ENCODE results near the gene RAB11FIP4. TPM values are rescaled to one million over a fixed set of nuclear protein-coding genes. Genes with fewer than 3 reads are reported as not detected.

Gene RAB11FIP4
- total RNA-seq, 2 donors from 2014 or later = 19.7 to 21.7 TPM

DNA sequence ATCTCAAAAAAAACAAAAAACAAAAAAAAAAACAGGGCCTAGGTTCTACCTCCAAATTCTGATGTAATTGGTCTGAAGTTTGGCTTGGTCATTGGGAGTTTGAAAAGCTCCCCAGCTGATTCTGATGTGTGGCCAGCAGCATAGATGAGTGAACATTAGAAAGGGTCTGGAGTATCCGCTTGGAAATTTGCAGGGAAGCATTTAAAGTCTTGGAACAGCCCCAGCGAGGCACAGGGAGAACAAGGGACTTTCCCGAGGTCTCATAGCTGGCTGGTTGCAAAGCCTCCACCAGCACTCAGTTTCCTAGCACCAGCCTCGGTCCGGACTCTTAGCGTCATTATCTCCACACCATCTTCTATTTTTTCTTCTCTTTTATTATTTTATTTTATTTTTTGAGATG is 70.8 kb downstream of the RAB11FIP4 start:
- no peaks in the 10 kb centered on the region for H3K36me3 Mint-ChIP-seq (ENCODE audit: low read depth)
- H3K4me1 Mint-ChIP-seq = no peaks in the 10 kb centered on the region
- no peaks in the 10 kb centered on the region for H3K9me3 Mint-ChIP-seq
- no peak overlapping the region for H3K27ac Mint-ChIP-seq
- no peak for ATAC-seq (replicated peaks)
- H3K27me3 Mint-ChIP-seq = no peaks in the 10 kb centered on the region
- no peak overlapping the region for H3K4me3 Mint-ChIP-seq

DNA sequence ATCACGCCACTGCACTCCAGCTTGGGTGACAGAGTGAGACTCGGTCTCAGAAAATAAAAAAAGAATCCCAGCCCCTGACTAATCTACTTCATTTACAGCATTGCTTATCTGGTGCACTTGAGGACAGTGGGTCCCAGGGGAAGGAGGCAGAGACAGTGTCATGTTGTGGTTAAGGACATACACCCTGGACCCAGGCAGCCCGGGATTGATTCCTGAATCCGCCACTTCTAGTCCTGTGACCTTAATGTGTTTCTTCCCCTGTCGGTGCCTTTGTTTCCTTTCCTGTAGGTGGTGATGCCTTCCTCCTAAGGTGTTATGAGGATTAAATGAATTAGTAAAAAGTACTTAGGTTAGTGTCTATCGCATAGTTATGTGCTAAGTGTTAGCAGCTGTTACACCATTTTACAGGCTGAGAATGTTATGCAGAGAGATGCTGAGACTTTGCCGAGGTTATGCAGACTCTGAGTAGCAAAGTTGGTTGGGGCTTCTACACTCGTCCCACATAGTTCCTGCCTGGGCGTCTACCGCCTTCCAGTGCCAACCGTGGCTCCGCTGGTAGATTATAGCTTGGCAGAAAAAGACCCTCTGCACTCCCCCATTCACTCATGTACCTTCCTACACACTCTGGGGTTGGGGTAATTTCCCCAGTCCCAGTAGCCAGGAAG is 74.8 kb downstream of the RAB11FIP4 start:
- H3K27ac Mint-ChIP-seq = peak overlapping the region; percentile 75
- H3K9me3 Mint-ChIP-seq = no peaks in the 10 kb centered on the region
- no peaks in the 10 kb centered on the region for H3K4me1 Mint-ChIP-seq
- no peak overlapping the region for H3K4me3 Mint-ChIP-seq
- ATAC-seq (replicated peaks) = no peak
- no peaks in the 10 kb centered on the region for H3K36me3 Mint-ChIP-seq (ENCODE audit: low read depth)
- H3K27me3 Mint-ChIP-seq = no peaks in the 10 kb centered on the region

DNA sequence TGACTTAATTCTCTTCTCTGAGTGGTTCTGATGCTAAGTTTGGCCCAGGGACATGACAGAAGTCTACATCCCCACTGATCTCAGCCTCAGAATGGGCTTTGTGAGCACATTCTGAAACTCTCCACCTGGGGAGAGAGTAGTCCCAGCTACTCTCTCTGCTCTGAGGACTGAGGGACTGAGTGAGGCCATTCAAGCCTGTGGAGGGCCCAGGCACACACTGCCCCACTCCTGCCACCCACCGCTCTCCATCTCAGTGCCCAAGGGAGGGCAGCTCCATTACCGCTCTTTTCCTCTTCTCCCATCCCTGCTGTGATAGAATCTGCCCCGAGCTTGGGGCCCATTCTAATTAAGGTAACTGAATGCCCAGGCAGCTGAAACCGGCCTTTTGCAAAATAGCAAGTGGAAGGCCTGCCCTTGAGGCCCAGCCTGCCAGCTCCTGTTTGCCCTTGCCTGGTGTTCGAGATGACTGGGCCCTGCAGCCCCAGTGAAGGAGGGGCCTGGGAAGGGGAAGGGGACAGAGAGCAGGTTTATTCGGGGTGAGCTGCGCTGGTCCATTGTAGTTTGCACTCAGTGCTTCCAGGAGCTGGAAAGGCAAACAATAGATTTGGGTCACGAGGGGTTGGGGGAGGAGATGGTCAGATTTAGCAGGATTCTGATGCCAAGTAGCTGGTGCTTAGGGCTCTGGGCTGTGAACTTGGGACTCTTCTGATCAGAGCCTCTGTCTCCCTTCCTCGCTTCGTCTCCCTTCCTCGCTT is 76.2 kb downstream of the RAB11FIP4 start:
- Mint-ChIP-seq H3K27me3 (peaks cover 3% of the 10 kb centered on the region), H3K36me3 (ENCODE audit: low read depth) (no peaks in the 10 kb centered on the region), H3K27ac (peak overlapping the region; percentile 75), H3K4me3 (no peak overlapping the region), H3K9me3 (no peaks in the 10 kb centered on the region), H3K4me1 (no peaks in the 10 kb centered on the region)
- peak; percentile 18 for ATAC-seq (replicated peaks)

DNA sequence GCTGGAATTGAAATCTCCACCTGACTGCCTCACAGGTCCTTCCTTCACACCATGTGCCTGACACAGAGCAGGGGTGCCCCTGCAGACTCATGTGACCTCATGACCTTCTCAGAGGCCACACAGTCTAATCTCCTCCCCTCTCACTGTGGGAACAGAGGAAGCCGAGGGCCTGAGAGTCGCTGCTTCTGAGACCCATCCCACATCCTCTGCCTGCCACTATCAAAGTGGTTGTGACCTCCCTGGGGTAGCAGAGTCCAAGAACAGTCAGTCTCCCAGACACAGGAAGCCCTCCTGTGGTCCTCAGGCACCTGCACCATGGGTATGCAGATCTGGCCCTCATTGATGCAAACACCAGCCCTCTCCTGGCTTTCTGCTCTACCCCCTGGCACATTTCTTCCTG is 78.5 kb downstream of the RAB11FIP4 start:
- Mint-ChIP-seq H3K4me1 (no peaks in the 10 kb centered on the region), H3K36me3 (ENCODE audit: low read depth) (no peaks in the 10 kb centered on the region), H3K27ac (no peak overlapping the region), H3K27me3 (peaks cover 3% of the 10 kb centered on the region), H3K4me3 (no peak overlapping the region), H3K9me3 (no peaks in the 10 kb centered on the region)
- no peak for ATAC-seq (replicated peaks)

DNA sequence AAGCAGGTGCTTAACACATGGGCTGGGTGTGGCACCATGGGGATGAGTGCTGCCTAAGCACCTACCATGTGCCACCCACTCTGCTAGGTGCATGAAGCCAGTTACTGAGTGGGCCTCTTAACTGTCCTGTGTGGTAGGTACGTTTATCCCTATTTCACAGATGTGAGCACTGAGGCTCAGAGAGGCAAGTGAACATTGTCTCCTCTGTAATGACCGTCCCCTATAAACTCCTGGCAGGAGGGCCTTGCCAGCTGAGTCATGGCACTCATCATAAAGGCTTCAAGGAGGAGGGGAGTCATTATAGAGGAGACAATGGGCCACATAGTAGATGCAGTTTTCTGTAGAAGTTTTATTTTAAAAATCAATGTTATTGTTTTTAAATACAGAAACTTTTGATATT is 79.1 kb downstream of the RAB11FIP4 start:
- Mint-ChIP-seq H3K4me1 (no peaks in the 10 kb centered on the region), H3K36me3 (ENCODE audit: low read depth) (no peaks in the 10 kb centered on the region), H3K9me3 (no peaks in the 10 kb centered on the region)

DNA sequence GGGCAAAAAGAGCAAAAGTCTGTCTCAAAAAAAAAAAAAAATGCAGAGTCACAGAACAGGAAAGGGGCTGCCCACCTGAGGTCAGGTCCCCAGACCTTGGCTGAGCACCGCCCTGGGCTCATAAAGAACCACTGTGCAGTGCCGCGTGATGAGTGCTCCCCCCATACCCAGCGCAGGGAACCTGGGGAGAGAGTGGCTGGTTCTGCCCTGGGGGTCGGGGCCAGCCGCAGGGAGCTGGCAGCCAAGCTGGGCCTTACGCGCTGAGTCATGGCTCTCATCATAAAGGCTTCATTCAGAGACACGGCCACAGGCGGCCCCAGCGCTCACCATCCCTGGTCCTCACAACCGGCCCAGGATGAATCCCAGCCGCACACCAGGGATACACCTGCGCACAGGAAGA is 80.7 kb downstream of the RAB11FIP4 start:
- no peaks in the 10 kb centered on the region for H3K9me3 Mint-ChIP-seq
- peaks cover 3% of the 10 kb centered on the region for H3K27me3 Mint-ChIP-seq
- no peaks in the 10 kb centered on the region for H3K36me3 Mint-ChIP-seq (ENCODE audit: low read depth)
- no peak overlapping the region for H3K27ac Mint-ChIP-seq
- H3K4me1 Mint-ChIP-seq = no peaks in the 10 kb centered on the region
- no peak overlapping the region for H3K4me3 Mint-ChIP-seq
- no peak for ATAC-seq (replicated peaks)

More for the DNA sequence above, 79.1 kb downstream of the RAB11FIP4 start:
- Mint-ChIP-seq H3K27me3 (peaks cover 3% of the 10 kb centered on the region), H3K27ac (no peak overlapping the region), H3K4me3 (no peak overlapping the region)
- no peak for ATAC-seq (replicated peaks)

DNA sequence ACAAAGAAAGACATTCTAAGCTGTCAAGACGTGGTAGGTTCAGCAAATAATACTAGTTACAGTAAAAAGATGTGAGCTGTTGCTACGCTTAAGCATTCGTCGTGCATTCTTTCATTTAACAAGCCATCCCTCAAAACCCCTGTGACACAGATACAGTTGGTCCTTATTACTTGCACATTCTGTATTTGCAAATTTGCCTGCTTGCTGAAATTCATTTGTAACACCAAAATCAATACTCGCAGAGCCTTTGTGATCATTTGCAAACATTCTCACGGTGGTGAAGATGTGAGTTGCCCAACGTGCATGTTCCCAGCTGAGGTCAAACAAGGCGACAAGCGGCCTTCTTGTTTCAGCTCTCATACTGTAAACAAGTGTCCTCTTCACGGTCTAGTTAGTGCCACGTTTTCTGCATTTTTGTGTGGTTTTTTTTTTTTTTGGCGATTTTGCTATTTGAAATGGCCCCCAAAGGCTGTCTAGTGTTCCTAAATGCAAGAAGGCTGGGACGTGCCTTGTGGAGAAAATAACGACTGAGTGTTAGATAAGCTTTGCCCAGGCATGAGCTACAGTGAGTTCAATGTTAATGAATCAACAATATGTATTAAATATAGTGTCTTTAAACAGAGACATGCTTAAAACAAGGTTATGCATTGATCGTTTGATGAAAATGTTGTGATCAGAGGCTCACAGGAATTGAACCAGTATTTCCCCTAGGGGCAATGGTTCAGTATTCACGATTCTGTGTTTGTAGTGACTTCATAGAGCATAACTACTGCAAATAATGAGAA is 84.1 kb downstream of the RAB11FIP4 start:
- peaks cover 7% of the 10 kb centered on the region for H3K27me3 Mint-ChIP-seq
- H3K4me3 Mint-ChIP-seq = no peak overlapping the region
- ATAC-seq (replicated peaks) = no peak
- no peaks in the 10 kb centered on the region for H3K4me1 Mint-ChIP-seq
- no peak overlapping the region for H3K27ac Mint-ChIP-seq
- no peaks in the 10 kb centered on the region for H3K36me3 Mint-ChIP-seq (ENCODE audit: low read depth)
- H3K9me3 Mint-ChIP-seq = no peaks in the 10 kb centered on the region

DNA sequence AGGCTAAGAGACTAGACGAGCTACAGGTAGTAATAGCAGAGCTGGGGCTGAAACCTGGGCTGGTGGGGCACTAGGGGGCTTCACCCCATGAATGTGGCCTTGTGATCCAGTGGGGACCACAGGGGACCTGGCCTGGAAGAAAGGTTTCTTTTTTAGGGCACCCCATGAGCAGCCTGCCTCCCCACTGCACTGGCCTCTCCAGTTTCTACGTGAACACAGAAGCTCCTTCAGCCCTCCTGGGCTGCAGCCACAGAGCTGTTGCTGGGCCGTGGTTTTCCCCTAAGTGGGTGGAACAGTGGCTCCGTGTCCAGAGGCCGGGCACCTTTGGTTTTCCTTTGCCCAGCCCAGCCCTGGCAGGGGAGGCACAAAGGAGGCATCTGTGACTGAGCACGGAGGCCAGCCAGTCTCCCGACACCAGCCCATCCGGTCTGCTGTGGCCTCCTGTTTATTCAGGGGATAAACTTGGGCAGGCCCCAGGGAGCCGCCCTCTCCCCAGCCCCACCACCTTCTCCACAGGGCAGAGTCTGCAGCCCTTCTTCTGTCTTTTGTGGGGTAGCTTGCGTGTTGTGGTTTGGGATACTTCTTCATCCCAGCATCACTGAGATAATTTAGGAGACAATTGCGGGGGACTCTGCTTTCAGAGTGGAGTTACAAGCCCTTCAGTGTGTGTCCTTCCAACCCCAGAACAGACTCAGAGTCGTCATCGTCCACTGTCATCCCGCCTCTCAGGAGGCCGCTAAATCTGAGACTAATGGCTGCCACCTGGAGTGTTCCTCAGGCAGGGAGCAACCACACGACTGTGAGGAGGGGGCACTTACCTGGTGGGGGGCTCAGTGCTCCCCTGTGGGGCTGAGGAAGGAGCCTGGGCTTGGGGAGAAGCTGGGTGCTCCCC is 85.3 kb downstream of the RAB11FIP4 start:
- no peak overlapping the region for H3K4me3 Mint-ChIP-seq
- H3K36me3 Mint-ChIP-seq (ENCODE audit: low read depth) = no peaks in the 10 kb centered on the region
- no peaks in the 10 kb centered on the region for H3K9me3 Mint-ChIP-seq
- H3K4me1 Mint-ChIP-seq = no peaks in the 10 kb centered on the region
- no peak overlapping the region for H3K27ac Mint-ChIP-seq
- peaks cover 7% of the 10 kb centered on the region for H3K27me3 Mint-ChIP-seq
- no peak for ATAC-seq (replicated peaks)

DNA sequence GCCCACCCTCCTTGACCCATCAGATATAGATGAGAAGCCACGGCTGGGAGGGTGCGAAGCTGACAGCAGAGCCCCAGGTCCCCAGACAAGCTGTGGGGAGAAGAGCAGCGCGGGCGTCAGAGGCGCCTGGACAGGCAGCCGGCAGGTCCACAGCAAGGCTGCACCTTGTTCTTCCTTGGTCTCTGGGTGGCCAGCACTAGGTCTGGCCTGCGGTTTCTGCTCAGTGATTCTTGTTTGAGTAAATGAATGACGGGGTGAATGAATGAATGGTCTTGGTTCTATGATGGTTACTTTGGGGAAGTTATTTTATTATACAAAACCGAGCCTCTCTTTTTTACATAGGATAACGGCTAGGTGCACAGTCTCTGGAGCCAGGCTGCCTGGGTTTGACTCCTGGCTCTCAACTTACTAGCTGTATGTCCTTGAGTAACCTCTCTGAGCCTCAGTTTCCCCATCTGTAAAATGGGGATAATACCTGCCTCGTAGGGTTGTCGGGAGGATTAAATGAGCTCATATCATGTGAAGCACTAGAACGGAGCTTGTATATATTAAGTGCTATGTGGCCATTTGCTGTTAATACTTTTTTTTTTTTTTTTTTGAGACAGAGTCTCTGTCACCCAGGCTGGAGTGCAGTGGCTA is 86.1 kb downstream of the RAB11FIP4 start:
- H3K27ac Mint-ChIP-seq = no peak overlapping the region

DNA sequence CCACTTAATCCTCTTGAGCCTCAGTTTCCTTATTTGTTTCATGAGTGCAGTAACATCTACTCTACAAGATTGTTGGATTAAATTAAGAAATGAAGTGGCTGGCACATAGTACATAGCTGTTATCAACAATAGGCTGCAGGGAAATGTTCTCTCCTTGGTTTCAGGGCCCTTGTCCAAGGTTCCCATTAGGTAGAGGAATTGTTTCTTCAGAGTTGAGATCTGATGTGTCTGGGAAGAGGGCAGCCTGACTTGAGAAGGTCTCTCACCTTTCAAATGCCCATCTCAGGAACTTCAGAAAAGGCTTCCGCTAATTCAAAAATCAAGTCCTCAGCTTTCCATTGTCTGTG is 87.6 kb downstream of the RAB11FIP4 start:
- Mint-ChIP-seq H3K9me3 (no peaks in the 10 kb centered on the region), H3K27ac (no peak overlapping the region)

More for the DNA sequence above, 86.1 kb downstream of the RAB11FIP4 start:
- H3K36me3 Mint-ChIP-seq (ENCODE audit: low read depth) = no peaks in the 10 kb centered on the region
- H3K9me3 Mint-ChIP-seq = no peaks in the 10 kb centered on the region
- no peak overlapping the region for H3K4me3 Mint-ChIP-seq
- no peaks in the 10 kb centered on the region for H3K4me1 Mint-ChIP-seq
- no peak for ATAC-seq (replicated peaks)
- H3K27me3 Mint-ChIP-seq = peaks cover 4% of the 10 kb centered on the region

DNA sequence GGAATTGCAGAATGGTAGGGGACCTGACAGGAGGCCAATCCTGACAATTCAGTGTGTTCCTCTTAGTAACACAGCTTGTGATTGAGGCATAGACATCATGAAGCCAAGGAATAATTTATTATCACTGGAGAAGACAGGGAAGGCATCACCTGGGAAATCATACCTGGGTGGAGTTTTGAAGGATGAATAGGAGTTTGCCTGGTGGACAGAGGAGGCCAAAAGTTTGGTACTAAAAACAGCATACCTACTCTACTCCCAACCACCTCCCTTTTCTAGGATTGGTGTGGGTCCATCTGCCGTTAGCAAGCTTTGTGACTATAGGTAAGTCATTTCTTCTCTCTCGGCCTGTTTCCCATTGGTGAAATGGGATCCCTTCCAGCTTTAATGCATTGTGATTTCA is 88.0 kb downstream of the RAB11FIP4 start:
- Mint-ChIP-seq H3K36me3 (ENCODE audit: low read depth) (no peaks in the 10 kb centered on the region), H3K4me3 (no peak overlapping the region), H3K9me3 (no peaks in the 10 kb centered on the region), H3K27ac (no peak overlapping the region), H3K4me1 (no peaks in the 10 kb centered on the region), H3K27me3 (peaks cover 4% of the 10 kb centered on the region)
- no peak for ATAC-seq (replicated peaks)

More for the DNA sequence above, 87.6 kb downstream of the RAB11FIP4 start:
- Mint-ChIP-seq H3K27me3 (peaks cover 4% of the 10 kb centered on the region), H3K36me3 (ENCODE audit: low read depth) (no peaks in the 10 kb centered on the region), H3K4me3 (no peak overlapping the region), H3K4me1 (no peaks in the 10 kb centered on the region)
- ATAC-seq (replicated peaks) = no peak

DNA sequence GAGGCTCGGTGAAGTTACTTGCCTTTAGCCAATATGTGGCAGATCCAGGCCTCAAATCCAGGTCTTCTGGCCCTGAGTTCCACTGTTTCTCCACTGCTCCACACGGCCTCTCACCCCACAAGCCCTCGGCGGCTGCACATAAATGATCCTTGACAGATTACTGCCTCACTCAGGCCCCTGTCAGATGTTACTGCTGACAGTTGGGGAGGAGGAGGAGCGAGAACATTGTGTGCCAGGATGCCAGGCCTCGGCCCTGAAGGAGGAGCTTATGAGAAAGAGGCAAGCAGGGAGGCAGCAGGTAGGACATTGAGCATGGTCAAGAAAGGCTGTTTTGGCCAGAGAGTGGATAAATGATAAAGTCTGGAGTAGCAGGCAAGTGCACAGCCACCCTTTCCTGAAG is 88.6 kb downstream of the RAB11FIP4 start:
- Mint-ChIP-seq H3K27ac (no peak overlapping the region), H3K36me3 (ENCODE audit: low read depth) (no peaks in the 10 kb centered on the region), H3K9me3 (no peaks in the 10 kb centered on the region), H3K4me3 (no peak overlapping the region), H3K4me1 (no peaks in the 10 kb centered on the region), H3K27me3 (peaks cover 4% of the 10 kb centered on the region)
- no peak for ATAC-seq (replicated peaks)

DNA sequence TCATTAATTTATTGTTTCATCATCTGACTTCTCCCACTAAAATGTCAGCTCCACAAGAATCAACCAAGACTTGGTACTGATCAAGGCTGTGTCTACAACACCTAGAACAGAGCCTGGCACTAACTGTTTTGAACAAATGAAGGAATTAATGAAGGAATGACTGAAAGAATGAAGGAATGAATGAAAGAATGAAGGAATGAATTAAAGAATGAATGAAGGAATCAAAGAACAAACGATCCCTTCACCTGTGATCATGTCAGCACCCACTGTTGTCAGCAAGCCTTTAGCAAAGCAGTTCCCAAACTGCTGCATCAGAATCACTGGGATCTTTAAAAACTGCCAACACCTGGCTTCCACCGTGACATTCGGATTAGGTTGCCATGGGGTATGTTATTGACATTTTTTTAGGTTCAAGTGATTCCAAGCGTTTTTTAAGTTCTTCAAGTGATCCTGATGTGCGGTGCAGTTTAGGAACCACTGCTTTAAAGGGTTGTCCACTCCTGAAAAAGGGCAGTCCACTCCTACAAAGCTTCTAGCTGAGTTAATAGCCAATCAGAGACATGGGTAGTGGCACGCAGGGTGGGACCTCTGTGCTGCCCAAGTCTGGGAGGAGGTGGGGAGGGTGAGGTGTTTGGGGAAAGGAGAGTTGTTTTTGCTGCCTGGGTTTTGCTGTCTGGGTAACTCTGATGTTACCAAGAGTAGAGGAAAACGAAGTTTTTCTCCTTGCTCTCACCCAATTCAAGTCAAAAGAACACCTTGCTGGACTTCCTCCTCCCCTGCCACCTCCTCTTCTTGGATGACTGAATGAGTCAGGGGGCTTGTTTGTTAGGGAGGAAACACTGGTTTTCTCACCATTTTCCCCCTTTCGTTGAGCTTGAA is 89.7 kb downstream of the RAB11FIP4 start:
- Mint-ChIP-seq H3K36me3 (ENCODE audit: low read depth) (no peaks in the 10 kb centered on the region), H3K4me1 (no peaks in the 10 kb centered on the region), H3K9me3 (no peaks in the 10 kb centered on the region), H3K27me3 (peaks cover 4% of the 10 kb centered on the region), H3K4me3 (peak overlapping the region; percentile 22), H3K27ac (peak overlapping the region; percentile 78)
- no peak for ATAC-seq (replicated peaks)

Measured in activated T-helper 17 cell treated with anti-CD3 and anti-CD28 coated beads, Interleukin-2, amount 50 U/mL, for 72 hours (primary cell).